ENCODE results near the gene MAP3K21.

The MAP3K21 gene

DNA sequence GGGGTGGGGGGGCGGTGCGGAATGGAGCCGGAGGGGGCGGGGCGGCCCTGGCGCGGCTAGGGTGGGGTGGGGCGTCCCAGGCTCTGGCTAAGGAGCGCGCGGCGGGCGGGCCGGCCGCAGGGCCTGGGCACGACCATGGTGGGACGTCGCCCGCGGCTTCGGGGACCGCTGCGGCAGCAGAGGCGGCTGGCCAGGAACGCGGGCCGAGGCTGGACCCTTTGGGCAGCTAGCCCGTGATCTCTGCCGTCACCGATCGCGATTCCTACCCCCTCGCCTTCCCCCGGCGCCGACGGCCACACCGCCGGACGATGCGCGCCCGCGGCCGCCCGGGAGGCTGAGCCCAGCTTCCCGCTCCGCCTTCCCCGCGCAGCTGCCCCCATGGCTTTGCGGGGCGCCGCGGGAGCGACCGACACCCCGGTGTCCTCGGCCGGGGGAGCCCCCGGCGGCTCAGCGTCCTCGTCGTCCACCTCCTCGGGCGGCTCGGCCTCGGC lies at the start of gene MAP3K21:
TSS of gene MAP3K21 (plus strand) at position 74 of the 491 bp plus-strand sequence. CDS start at position 379, 305 bp downstream.
- H3K4me3 ChIP-seq (ENCODE audit: low read length), result peak within 1 kb of the TSS; percentile 81
- TF ChIP-seq ZNF274 (IDR thresholded peaks at IDR 0.05; ENCODE audit: low read depth, low read length), result no peak

- H3K4me3 ChIP-seq (ENCODE audit: low read length), result no peak overlapping the region
- TF ChIP-seq ZNF274 (IDR thresholded peaks at IDR 0.05; ENCODE audit: low read depth, low read length), result no peak
These were observed 48.9 kb upstream of the MAP3K21 start for GRCh38 chr1:233278631-233279030.

GRCh38 chr1:233279971-233280370 lies 47.6 kb upstream of the MAP3K21 start:
- TF ChIP-seq ZNF274 (IDR thresholded peaks at IDR 0.05; ENCODE audit: low read depth, low read length), result no peak
- H3K4me3 ChIP-seq (ENCODE audit: low read length), result no peak overlapping the region

- no peak for TF ChIP-seq ZNF274 (IDR thresholded peaks at IDR 0.05; ENCODE audit: low read depth, low read length)
- H3K4me3 ChIP-seq (ENCODE audit: low read length), result peak overlapping the region; percentile 25; the same call in 1 of the 2 replicates
These were observed 45.6 kb upstream of the MAP3K21 start for GRCh38 chr1:233281711-233282581.

- no peak for TF ChIP-seq ZNF274 (IDR thresholded peaks at IDR 0.05; ENCODE audit: low read depth, low read length)
- H3K4me3 ChIP-seq (ENCODE audit: low read length), result no peak overlapping the region
These were observed 45.0 kb upstream of the MAP3K21 start for GRCh38 chr1:233282582-233282886.

DNA sequence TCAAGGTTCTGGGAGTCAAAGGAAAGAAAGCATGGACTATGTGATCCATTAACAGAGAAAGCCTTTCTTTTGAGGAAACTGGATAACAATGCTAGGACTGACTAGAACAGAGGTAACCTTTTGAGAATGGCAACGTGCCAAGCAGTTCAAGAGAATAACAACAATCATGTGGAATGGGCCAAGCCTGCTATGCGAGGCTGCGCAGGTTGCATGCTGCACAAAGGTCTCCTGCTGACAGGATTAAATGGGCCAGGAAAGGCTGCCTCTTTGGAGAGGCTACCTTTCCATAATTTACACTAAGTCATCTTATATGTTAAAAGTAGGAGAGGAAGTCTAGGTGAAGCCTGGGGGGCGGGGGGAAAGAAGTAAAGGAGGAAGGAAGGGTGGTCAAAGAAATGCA lies 37.8 kb upstream of the MAP3K21 start:
- no peak for TF ChIP-seq ZNF274 (IDR thresholded peaks at IDR 0.05; ENCODE audit: low read depth, low read length)
- H3K4me3 ChIP-seq (ENCODE audit: low read length), result no peak overlapping the region

GRCh38 chr1:233290396-233291034 lies 37.0 kb upstream of the MAP3K21 start:
- TF ChIP-seq ZNF274 (IDR thresholded peaks at IDR 0.05; ENCODE audit: low read depth, low read length), result no peak
- no peak overlapping the region for H3K4me3 ChIP-seq (ENCODE audit: low read length)

DNA sequence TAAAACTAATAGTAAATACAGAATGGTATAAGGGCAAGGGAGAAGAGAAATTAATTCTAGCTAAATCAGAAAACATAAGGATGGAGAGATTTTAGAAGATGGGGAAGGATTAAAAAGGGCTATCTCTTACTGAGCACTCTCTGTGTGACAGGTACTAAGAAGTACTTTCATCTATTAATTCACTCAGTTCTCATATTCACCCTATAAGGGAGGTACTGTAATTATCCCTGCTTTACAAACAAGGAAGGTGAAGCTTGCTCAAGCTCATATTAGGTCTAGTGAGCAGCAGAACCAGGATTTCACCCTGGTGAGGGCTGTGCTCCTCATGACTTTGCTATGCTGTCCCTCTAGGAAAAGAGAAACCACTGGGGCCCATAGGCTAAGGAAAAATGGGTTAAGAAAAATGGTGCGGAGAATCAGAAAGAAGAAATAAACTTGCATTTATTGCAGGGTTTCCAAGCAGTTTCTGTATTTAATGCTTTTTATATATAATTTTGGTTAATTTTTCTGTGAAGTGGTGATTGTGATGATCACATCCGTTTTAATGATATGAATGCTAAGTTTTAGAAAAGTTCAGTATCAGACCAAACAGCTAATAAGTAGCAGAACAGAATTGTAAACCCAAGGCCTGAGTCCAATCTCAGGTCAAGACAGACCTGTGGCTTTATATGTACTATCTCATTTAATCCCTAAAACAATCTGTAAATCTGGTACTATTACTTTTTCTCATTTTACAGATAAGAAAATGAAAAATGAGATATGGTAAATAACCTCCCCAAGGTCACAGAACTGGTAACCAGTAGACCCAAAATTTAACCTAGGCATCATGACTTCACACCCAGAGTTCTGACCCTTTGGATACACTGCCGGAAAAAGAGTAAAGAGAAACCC lies 33.7 kb upstream of the MAP3K21 start:
- TF ChIP-seq ZNF274 (IDR thresholded peaks at IDR 0.05; ENCODE audit: low read depth, low read length), result no peak
- H3K4me3 ChIP-seq (ENCODE audit: low read length), result no peak overlapping the region; the same call in 1 of the 2 replicates

GRCh38 chr1:233294913-233295236 lies 32.6 kb upstream of the MAP3K21 start:
- no peak for TF ChIP-seq ZNF274 (IDR thresholded peaks at IDR 0.05; ENCODE audit: low read depth, low read length)
- peak overlapping the region; percentile 94 for H3K4me3 ChIP-seq (ENCODE audit: low read length)

DNA sequence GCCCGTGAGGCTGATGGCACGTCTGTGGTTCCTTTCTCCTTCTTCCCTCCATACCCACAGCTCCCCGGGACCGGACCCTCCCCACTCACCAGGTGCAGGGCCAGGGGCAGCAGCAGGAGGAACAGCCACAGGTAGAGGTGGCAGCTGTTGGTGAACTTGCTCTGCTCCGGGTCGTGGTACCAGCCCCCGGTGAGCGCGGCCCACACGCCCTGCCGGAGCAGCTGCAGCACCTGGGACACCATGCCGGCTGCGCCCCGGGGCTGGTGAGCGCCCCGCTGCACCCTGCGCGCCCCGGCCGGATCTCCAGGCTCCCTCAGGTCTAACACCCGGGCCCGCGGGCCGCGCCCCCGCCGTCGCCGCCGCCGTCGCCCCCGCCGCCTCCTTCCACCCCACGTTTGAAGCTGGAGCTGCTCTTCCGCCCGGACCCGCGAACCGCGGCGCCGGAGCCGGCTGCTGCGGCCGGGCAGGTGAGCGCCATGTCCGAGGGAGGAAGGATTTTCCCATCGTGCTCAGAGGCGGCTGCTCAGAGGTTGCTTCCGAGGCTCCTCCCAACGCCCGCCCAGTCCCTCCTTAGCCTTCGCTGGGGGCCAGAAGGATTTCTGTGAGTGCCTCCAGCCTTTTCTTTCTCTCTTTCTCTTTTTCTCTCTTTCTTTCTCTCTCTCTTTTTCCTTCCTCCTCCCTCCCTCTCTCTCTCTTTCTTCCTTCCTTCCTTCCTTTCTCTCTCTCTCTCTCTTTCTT lies 32.1 kb upstream of the MAP3K21 start, which contains the start of gene PCNX2:
TSS of gene PCNX2 (minus strand) at position 489 of the 738 bp plus-strand sequence. CDS start at position 242, 247 bp downstream.
- H3K4me3 ChIP-seq (ENCODE audit: low read length), result peak within 1 kb of the TSS; percentile 94
- no peak for TF ChIP-seq ZNF274 (IDR thresholded peaks at IDR 0.05; ENCODE audit: low read depth, low read length)

GRCh38 chr1:233295975-233296322 lies 31.6 kb upstream of the MAP3K21 start:
- H3K4me3 ChIP-seq (ENCODE audit: low read length), result peak overlapping the region; percentile 94
- TF ChIP-seq ZNF274 (IDR thresholded peaks at IDR 0.05; ENCODE audit: low read depth, low read length), result no peak

DNA sequence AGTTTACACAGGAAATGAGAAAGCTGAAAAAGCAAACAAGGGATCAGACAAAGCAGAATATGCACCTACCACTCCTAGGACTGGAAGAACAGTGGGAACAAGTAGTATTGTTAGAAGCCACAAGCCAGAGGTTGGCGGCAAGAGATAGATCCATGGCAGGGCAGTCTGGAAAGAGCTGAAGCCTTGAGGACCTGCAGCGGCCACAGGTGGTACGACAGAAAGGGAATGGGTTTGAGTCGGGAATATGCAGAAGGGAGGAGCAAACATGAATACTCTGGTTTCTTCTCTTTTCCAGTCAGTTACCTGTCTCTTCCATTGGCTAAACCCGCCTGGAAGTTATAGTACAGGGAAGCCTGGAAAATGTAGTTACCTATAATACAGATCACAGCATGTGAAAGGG lies 28.1 kb upstream of the MAP3K21 start:
- no peak overlapping the region for H3K4me3 ChIP-seq (ENCODE audit: low read length)
- TF ChIP-seq ZNF274 (IDR thresholded peaks at IDR 0.05; ENCODE audit: low read depth, low read length), result no peak

DNA sequence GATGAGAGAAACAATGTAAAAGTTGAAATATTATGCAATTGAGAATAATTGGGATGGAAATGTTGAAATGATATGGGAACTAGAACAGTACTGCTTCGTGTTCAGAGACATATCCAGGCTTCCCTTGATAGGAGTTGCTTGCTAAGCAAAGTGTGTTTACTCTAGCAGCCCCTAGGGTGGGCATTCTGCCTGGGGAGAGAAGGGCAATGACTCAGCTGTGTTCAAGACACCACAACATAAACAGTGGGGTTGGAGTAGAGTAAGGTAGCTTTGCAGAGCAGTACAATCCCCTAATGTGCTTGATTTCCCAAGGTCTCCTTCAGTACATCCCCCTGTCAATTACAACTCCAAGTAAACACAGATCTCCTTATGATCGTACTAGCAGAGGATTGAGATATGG lies 27.2 kb upstream of the MAP3K21 start:
- TF ChIP-seq ZNF274 (IDR thresholded peaks at IDR 0.05; ENCODE audit: low read depth, low read length), result no peak
- H3K4me3 ChIP-seq (ENCODE audit: low read length), result no peak overlapping the region
